Vagina (tissue), 2 donors: ENCODE results near the gene ZNF749.
"Not testable (repeated sequence)": the region's sequence is repeated elsewhere in the genome, so short reads cannot be mapped to it uniquely, and the experiment has no call there.

Experiments used
- CTCF ChIP-seq, 3 experiments: fragments of 450-650 bp in 2 of 3; fragments of 200-600 bp in 1 of 3; sonication (generic) in 1 of 3; IDR thresholded peaks; one replicate each; pipeline ENCODE4 v1.5.1; 2017 to 2019; ENCODE audit warnings: antibody characterized with exemption in 3 of 3, mild to moderate bottlenecking in 2 of 3, moderate library complexity in 2 of 3
- POLR2A ChIP-seq, 2 donors: fragments of 450-650 bp; IDR thresholded peaks; one replicate each; pipeline ENCODE4 v1.6.1; 2017; ENCODE audit warnings: antibody characterized with exemption in 2 of 2, mild to moderate bottlenecking in 2 of 2, moderate library complexity in 2 of 2

GRCh38 chr19:57488299-57488644, 53.1 kb downstream of the ZNF749 start:
- not testable (repeated sequence) for TF ChIP-seq POLR2A, CTCF (IDR thresholded peaks at IDR 0.05)
